ENCODE measurements around the gene CDCP2. TPM values are rescaled to one million over a fixed set of nuclear protein-coding genes. Genes with fewer than 3 reads are reported as not detected.

The CDCP2 gene
- total RNA-seq, 6 experiments from 2014 or later = not detected

GRCh38 chr1:54135436-54136120, 17.2 kb downstream of the CDCP2 start:
- peaks cover 52% of the 10 kb centered on the region for H3K4me1 Mint-ChIP-seq (ENCODE audit: low read depth)
- H3K4me3 Mint-ChIP-seq = peak overlapping the region; percentile 60
- DNase-seq = peak; percentile 44
- H3K27ac Mint-ChIP-seq = peak overlapping the region; percentile 87
- no peaks in the 10 kb centered on the region for H3K9me3 Mint-ChIP-seq
- no peaks in the 10 kb centered on the region for H3K36me3 Mint-ChIP-seq (ENCODE audit: low read depth)
- TF ChIP-seq CTCF (IDR thresholded peaks at IDR 0.05) = no peak
- H3K27me3 Mint-ChIP-seq (ENCODE audit: insufficient read depth) = peaks cover 5% of the 10 kb centered on the region

GRCh38 chr1:54134295-54134694, 18.5 kb downstream of the CDCP2 start:
- Mint-ChIP-seq H3K9me3 (no peaks in the 10 kb centered on the region), H3K4me1 (ENCODE audit: low read depth) (peaks cover 52% of the 10 kb centered on the region), H3K4me3 (no peak overlapping the region), H3K27me3 (ENCODE audit: insufficient read depth) (peaks cover 6% of the 10 kb centered on the region; the same call in 1 of the 2 replicates), H3K27ac (no peak overlapping the region), H3K36me3 (ENCODE audit: low read depth) (no peaks in the 10 kb centered on the region)
- TF ChIP-seq CTCF (IDR thresholded peaks at IDR 0.05) = no peak
- no peak for DNase-seq

GRCh38 chr1:54132495-54132894, 20.3 kb downstream of the CDCP2 start:
- no peaks in the 10 kb centered on the region for H3K9me3 Mint-ChIP-seq
- H3K4me1 Mint-ChIP-seq (ENCODE audit: low read depth) = peaks cover 48% of the 10 kb centered on the region
- H3K4me3 Mint-ChIP-seq = no peak overlapping the region
- no peak for TF ChIP-seq CTCF (IDR thresholded peaks at IDR 0.05)
- no peaks in the 10 kb centered on the region for H3K36me3 Mint-ChIP-seq (ENCODE audit: low read depth)
- no peak overlapping the region for H3K27ac Mint-ChIP-seq
- peaks cover 6% of the 10 kb centered on the region; the same call in 1 of the 2 replicates for H3K27me3 Mint-ChIP-seq (ENCODE audit: insufficient read depth)
- peak; percentile 30 for DNase-seq

- no peak for DNase-seq
- no peaks in the 10 kb centered on the region for H3K36me3 Mint-ChIP-seq (ENCODE audit: low read depth)
- no peak for TF ChIP-seq CTCF (IDR thresholded peaks at IDR 0.05)
- H3K4me3 Mint-ChIP-seq = no peak overlapping the region
- H3K27me3 Mint-ChIP-seq (ENCODE audit: insufficient read depth) = peaks cover 6% of the 10 kb centered on the region; the same call in 1 of the 2 replicates
- no peak overlapping the region for H3K27ac Mint-ChIP-seq
- no peaks in the 10 kb centered on the region for H3K9me3 Mint-ChIP-seq
- H3K4me1 Mint-ChIP-seq (ENCODE audit: low read depth) = peaks cover 42% of the 10 kb centered on the region
Measured at GRCh38 chr1:54131419-54131818, 21.4 kb downstream of the CDCP2 start.

GRCh38 chr1:54129858-54130257, 22.9 kb downstream of the CDCP2 start:
- H3K9me3 Mint-ChIP-seq = no peaks in the 10 kb centered on the region
- TF ChIP-seq CTCF (IDR thresholded peaks at IDR 0.05) = no peak
- no peak for DNase-seq
- no peaks in the 10 kb centered on the region for H3K36me3 Mint-ChIP-seq (ENCODE audit: low read depth)
- peaks cover 27% of the 10 kb centered on the region for H3K4me1 Mint-ChIP-seq (ENCODE audit: low read depth)
- peaks cover 6% of the 10 kb centered on the region; the same call in 1 of the 2 replicates for H3K27me3 Mint-ChIP-seq (ENCODE audit: insufficient read depth)
- H3K27ac Mint-ChIP-seq = no peak overlapping the region
- no peak overlapping the region for H3K4me3 Mint-ChIP-seq
